ENCODE measurements around the gene VCAN.

The VCAN gene

DNA sequence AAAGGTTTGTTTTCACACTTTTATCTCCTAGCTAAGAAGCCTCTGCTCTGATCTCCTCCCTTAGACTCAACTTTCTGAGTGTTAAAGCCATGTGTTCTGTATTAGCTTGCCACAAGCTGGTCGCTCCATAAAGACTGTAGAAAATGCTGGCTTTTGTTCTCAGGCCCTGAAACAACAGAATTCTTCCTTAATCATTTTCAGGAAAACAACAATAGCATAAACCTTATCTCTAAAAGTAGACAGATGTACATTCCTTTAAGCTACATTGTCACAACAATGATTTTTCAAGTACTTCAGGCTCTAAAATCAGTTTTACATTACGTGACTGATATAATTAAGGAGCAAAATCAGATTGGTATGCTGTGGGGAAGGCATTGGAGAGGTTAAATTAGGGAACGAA, 41.9 kb downstream of the VCAN start:
- TF ChIP-seq, protein P1, sequence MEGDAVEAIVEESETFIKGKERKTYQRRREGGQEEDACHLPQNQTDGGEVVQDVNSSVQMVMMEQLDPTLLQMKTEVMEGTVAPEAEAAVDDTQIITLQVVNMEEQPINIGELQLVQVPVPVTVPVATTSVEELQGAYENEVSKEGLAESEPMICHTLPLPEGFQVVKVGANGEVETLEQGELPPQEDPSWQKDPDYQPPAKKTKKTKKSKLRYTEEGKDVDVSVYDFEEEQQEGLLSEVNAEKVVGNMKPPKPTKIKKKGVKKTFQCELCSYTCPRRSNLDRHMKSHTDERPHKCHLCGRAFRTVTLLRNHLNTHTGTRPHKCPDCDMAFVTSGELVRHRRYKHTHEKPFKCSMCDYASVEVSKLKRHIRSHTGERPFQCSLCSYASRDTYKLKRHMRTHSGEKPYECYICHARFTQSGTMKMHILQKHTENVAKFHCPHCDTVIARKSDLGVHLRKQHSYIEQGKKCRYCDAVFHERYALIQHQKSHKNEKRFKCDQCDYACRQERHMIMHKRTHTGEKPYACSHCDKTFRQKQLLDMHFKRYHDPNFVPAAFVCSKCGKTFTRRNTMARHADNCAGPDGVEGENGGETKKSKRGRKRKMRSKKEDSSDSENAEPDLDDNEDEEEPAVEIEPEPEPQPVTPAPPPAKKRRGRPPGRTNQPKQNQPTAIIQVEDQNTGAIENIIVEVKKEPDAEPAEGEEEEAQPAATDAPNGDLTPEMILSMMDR (IDR thresholded peaks at IDR 0.05; ENCODE audit: low read depth, low read length): no peak
- no peak for TF ChIP-seq MYC (IDR thresholded peaks at IDR 0.05; ENCODE audit: low read depth, low read length)
- no peak overlapping the region for H3K4me3 ChIP-seq (ENCODE audit: low read depth, low read length)
- DNase-seq (ENCODE audit: low read depth): no peak

DNA sequence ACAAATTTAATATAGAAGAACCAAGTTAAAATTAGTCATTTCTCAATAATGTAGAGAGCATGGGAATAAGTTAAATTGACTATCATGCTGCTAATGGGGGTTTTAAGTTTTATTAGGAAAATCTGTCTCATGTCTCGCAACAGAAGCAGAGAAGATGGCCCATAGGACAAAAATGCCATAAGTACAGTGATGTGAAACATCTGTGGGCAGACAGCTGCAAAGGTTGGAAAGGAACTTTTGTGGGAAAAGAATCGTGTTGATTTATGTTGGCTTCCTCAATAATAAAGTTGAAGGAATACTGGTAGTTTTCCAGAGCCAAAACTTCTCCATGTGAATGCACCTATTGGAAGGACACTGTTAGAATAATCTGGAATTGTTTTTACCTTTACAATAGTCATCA, 44.8 kb downstream of the VCAN start:
- no peak for DNase-seq (ENCODE audit: low read depth)
- H3K4me3 ChIP-seq (ENCODE audit: low read depth, low read length): no peak overlapping the region
- TF ChIP-seq POLR2A (IDR thresholded peaks at IDR 0.05; ENCODE audit: extremely low read depth, insufficient read length): no peak
- TF ChIP-seq, protein P2, sequence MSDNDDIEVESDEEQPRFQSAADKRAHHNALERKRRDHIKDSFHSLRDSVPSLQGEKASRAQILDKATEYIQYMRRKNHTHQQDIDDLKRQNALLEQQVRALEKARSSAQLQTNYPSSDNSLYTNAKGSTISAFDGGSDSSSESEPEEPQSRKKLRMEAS (IDR thresholded peaks at IDR 0.05; ENCODE audit: low read depth, low read length): no peak
- TF ChIP-seq, protein P1 (IDR thresholded peaks at IDR 0.05; ENCODE audit: low read depth, low read length): no peak
- no peak for TF ChIP-seq MYC (IDR thresholded peaks at IDR 0.05; ENCODE audit: low read depth, low read length)

DNA sequence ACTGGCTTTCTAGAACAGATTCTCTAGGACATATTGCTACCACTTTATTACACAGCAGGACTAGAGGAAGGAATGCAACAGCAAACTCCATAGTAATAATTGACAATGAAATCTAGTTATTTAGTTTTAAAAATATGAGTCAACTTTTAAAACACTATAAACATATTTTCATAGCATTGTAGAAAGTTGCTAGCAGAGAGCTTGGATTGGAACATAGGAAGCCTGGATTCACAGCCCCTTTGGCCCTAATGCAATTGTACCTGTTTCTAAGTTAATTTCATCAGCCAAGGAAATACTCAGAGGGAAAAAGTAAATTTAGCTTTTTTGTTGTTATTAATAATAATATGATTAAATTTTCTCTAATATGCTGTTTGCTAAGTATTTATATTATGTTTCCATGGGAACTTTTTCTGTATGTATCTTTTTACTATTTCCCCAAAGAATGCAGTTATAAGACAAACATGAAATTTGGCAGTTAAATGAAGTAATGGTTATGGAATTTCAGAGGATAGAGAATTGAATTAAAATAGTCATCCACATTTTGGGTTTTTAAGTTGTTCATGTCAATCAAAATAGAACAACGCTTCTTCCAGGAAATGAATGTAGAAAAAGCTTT, 45.6 kb downstream of the VCAN start:
- no peak overlapping the region for H3K4me3 ChIP-seq (ENCODE audit: low read depth, low read length)
- TF ChIP-seq, protein P1 (IDR thresholded peaks at IDR 0.05; ENCODE audit: low read depth, low read length): no peak
- no peak for TF ChIP-seq POLR2A (IDR thresholded peaks at IDR 0.05; ENCODE audit: extremely low read depth, insufficient read length)
- TF ChIP-seq MYC (IDR thresholded peaks at IDR 0.05; ENCODE audit: low read depth, low read length): no peak
- no peak for DNase-seq (ENCODE audit: low read depth)

DNA sequence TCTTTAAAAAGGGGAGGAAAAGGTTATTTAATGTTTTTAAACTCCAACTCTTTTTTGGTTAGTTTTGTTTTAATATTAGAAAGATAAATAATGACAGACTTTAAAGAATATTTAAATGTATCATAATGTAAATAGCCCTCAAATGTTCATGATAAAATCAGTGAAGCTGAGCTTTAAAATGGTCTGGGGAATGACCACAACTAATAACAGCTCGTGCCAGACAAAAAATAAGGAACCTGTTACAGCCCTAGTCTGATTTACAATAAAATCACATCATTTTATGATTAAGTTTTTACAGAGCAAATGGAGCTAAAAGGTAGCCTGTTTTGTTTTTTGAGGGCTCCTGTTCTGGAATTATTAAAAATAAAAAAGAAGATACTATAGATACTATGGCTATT, 46.1 kb downstream of the VCAN start:
- no peak for DNase-seq (ENCODE audit: low read depth)
- TF ChIP-seq MYC (IDR thresholded peaks at IDR 0.05; ENCODE audit: low read depth, low read length) (no peak), POLR2A (IDR thresholded peaks at IDR 0.05; ENCODE audit: extremely low read depth, insufficient read length) (no peak)
- TF ChIP-seq, protein P2 (IDR thresholded peaks at IDR 0.05; ENCODE audit: low read depth, low read length): no peak
- TF ChIP-seq, protein P1 (IDR thresholded peaks at IDR 0.05; ENCODE audit: low read depth, low read length): no peak
- H3K4me3 ChIP-seq (ENCODE audit: low read depth, low read length): no peak overlapping the region

DNA sequence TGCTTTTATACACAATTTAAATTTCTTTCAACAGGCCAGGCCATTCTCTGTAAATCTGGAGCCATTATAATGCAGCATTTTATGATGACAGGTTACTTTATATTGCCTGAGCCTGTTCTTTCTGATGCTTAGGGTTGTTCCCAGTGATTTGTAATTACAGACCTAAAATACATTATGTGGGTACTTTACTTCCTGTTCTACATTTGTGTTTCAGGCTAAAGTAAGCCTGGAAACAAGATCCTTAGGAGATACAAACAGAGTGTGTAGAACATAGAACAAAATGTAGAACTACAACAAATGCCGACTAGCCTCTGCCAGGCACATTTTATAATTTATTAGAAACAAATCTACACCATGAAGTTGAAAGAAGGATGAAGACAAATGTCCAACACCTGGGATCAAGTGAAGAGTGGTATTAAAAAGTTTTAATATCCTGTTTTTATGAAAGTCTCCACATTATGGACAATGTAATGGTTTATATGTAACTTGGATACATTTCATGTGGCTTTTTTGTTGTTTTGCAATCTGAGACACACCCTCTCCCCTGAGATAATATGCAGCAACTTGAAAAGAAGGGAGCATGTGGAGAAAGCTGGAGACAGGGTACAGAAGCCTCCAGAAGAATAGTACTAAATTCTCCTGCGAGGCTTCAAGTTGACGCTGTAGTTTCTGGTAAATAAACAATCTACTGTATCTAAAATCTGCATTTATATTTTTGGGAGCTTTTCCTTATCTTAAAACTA, 46.9 kb downstream of the VCAN start:
- TF ChIP-seq, protein P1 (IDR thresholded peaks at IDR 0.05; ENCODE audit: low read depth, low read length): no peak
- TF ChIP-seq POLR2A (IDR thresholded peaks at IDR 0.05; ENCODE audit: extremely low read depth, insufficient read length) (no peak), MYC (IDR thresholded peaks at IDR 0.05; ENCODE audit: low read depth, low read length) (no peak)
- TF ChIP-seq, protein P2 (IDR thresholded peaks at IDR 0.05; ENCODE audit: low read depth, low read length): no peak
- no peak overlapping the region for H3K4me3 ChIP-seq (ENCODE audit: low read depth, low read length)
- DNase-seq (ENCODE audit: low read depth): no peak

Measured in NB4 (cell line).